ENCODE results near the gene HADHA.

The HADHA gene

GRCh38 chr2:26190369-26190768, 54.1 kb downstream of the HADHA start:
- no peak for DNase-seq

- no peak for DNase-seq
Measured at GRCh38 chr2:26189751-26190150, 54.7 kb downstream of the HADHA start.

- DNase-seq, result no peak
Measured at GRCh38 chr2:26189123-26189522, 55.3 kb downstream of the HADHA start.

GRCh38 chr2:26187537-26188104, 56.8 kb downstream of the HADHA start:
- DNase-seq, result no peak

- no peak for DNase-seq
Measured at GRCh38 chr2:26187114-26187513, 57.3 kb downstream of the HADHA start.

GRCh38 chr2:26185954-26186770, 58.3 kb downstream of the HADHA start:
- DNase-seq, result no peak

GRCh38 chr2:26185304-26185928, 59.0 kb downstream of the HADHA start:
- DNase-seq, result no peak

GRCh38 chr2:26184555-26185303, 59.7 kb downstream of the HADHA start:
- DNase-seq, result peak; percentile 83 to 84

GRCh38 chr2:26184121-26184520, 60.3 kb downstream of the HADHA start:
- DNase-seq, result no peak

- DNase-seq, result no peak
Measured at GRCh38 chr2:26182887-26183630, 61.4 kb downstream of the HADHA start.

GRCh38 chr2:26182441-26182840, 62.0 kb downstream of the HADHA start:
- no peak for DNase-seq

- DNase-seq, result no peak
Measured at GRCh38 chr2:26179446-26179913, 65.0 kb downstream of the HADHA start.

GRCh38 chr2:26178746-26179436, 65.5 kb downstream of the HADHA start:
- DNase-seq, result no peak

- no peak for DNase-seq
Measured at GRCh38 chr2:26178246-26178645, 66.2 kb downstream of the HADHA start.

- DNase-seq, result no peak
Measured at GRCh38 chr2:26177122-26177521, 67.3 kb downstream of the HADHA start.

GRCh38 chr2:26176279-26176615, 68.2 kb downstream of the HADHA start:
- DNase-seq, result no peak

- DNase-seq, result no peak
Measured at GRCh38 chr2:26175466-26176278, 68.8 kb downstream of the HADHA start.

- DNase-seq, result no peak
Measured at GRCh38 chr2:26174691-26175465, 69.6 kb downstream of the HADHA start.

GRCh38 chr2:26173776-26174482, 70.5 kb downstream of the HADHA start:
- no peak for DNase-seq

Measured in activated CD4-positive, alpha-beta T cell treated with anti-CD3 and anti-CD28 coated beads for 4 hours (primary cell).